HEK293 (cell line): Measurements from ENCODE around the gene EPHA2.

Source experiments
- CTCF ChIA-PET: fragments of 350-600 bp; formaldehyde crosslinking; extraction: SDS; loops from one replicate; lab custom pipeline; 2021; ENCODE audit warnings: antibody characterized with exemption; lab: Yijun Ruan, JAX
- POLR2A ChIA-PET: fragments of 300-600 bp; formaldehyde crosslinking; extraction: SDS; loops from one replicate; lab custom pipeline; 2020; ENCODE audit warnings: antibody characterized with exemption, inconsistent platforms; lab: Yijun Ruan, JAX
- H3K27ac ChIP-seq: fragments of 200-500 bp; sonication (Bioruptor generic); 2 replicates; pipeline ENCODE4 v1.5.1; 2014; ENCODE audit warnings: low read depth, low read length, control low read depth, inconsistent platforms; ENCODE audit errors: extremely low read depth
- H3K36me3 ChIP-seq, 2 experiments: fragments of 200-500 bp in 1 of 2; sonication (Bioruptor generic) in 1 of 2; 1 replicate in 1 of 2; 2 replicates in 1 of 2; pipeline ENCODE4 v1.5.1; 2014 to 2017; ENCODE audit warnings: inconsistent platforms in 2 of 2, low read length in 2 of 2; ENCODE audit not compliant: control insufficient read depth in 2 of 2, insufficient read depth in 1 of 2
- H3K4me1 ChIP-seq: fragments of 200-500 bp; sonication (Bioruptor generic); 2 replicates; pipeline ENCODE4 v1.5.1; 2014; ENCODE audit warnings: mild to moderate bottlenecking, low read length, inconsistent platforms; ENCODE audit not compliant: control insufficient read depth, insufficient read depth
- H3K4me3 ChIP-seq: 2 replicates; pipeline ENCODE4 v1.5.1; 2011; ENCODE audit warnings: low read depth, mild to moderate bottlenecking, control low read depth, low read length, moderate library complexity
- H3K9me3 ChIP-seq: fragments of 200-500 bp; sonication (Bioruptor generic); 2 replicates; pipeline ENCODE4 v1.5.1; 2014; ENCODE audit warnings: low read depth, low read length, inconsistent platforms; ENCODE audit not compliant: control insufficient read depth, insufficient read depth
- CTCF ChIP-seq: fragments of 450-650 bp; formaldehyde crosslinking; IDR thresholded peaks from 2 replicates; pipeline ENCODE4 v1.5.1; 2016; ENCODE audit warnings: missing biosample characterization, missing genetic modification characterization
- IKZF3 ChIP-seq: fragments of 450-650 bp; IDR thresholded peaks from 2 replicates; pipeline ENCODE4 v1.5.0; 2018; ENCODE audit warnings: missing biosample characterization, mild to moderate bottlenecking, missing genetic modification characterization, moderate library complexity
- KLF10 ChIP-seq: fragments of 450-650 bp; IDR thresholded peaks from 2 replicates; pipeline ENCODE4 v1.5.1; 2018; ENCODE audit warnings: missing biosample characterization, mild to moderate bottlenecking, missing genetic modification characterization
- KLF16 ChIP-seq: fragments of 450-650 bp; formaldehyde crosslinking; IDR thresholded peaks from 2 replicates; pipeline ENCODE4 v1.5.1; 2017; ENCODE audit warnings: missing biosample characterization, missing genetic modification characterization
- KLF17 ChIP-seq: fragments of 450-650 bp; formaldehyde crosslinking; IDR thresholded peaks from 2 replicates; pipeline ENCODE4 v1.5.1; 2016; ENCODE audit warnings: missing biosample characterization, missing genetic modification characterization
- PATZ1 ChIP-seq: fragments of 450-650 bp; formaldehyde crosslinking; IDR thresholded peaks from 2 replicates; pipeline ENCODE4 v1.5.1; 2016; ENCODE audit warnings: missing biosample characterization, missing genetic modification characterization
- ZBTB8A ChIP-seq: fragments of 450-650 bp; formaldehyde crosslinking; IDR thresholded peaks from 2 replicates; pipeline ENCODE4 v1.5.1; 2016; ENCODE audit warnings: missing biosample characterization, missing genetic modification characterization
- ZIC2 ChIP-seq: fragments of 450-650 bp; formaldehyde crosslinking; IDR thresholded peaks from 2 replicates; pipeline ENCODE4 v1.5.1; 2016; ENCODE audit warnings: missing biosample characterization, missing genetic modification characterization
- ZNF10 ChIP-seq: fragments of 450-650 bp; formaldehyde crosslinking; IDR thresholded peaks from 2 replicates; pipeline ENCODE4 v1.5.1; 2017; ENCODE audit warnings: missing biosample characterization, missing genetic modification characterization
- ZNF214 ChIP-seq: fragments of 450-650 bp; formaldehyde crosslinking; IDR thresholded peaks from 2 replicates; pipeline ENCODE4 v1.5.1; 2017; ENCODE audit warnings: missing biosample characterization, mild to moderate bottlenecking, missing genetic modification characterization, borderline replicate concordance
- ZNF223 ChIP-seq: fragments of 450-650 bp; formaldehyde crosslinking; IDR thresholded peaks from 2 replicates; pipeline ENCODE4 v1.5.1; 2016; ENCODE audit warnings: missing biosample characterization, missing genetic modification characterization
- ZNF266 ChIP-seq: fragments of 450-650 bp; formaldehyde crosslinking; IDR thresholded peaks from 2 replicates; pipeline ENCODE4 v1.5.1; 2016; ENCODE audit warnings: missing biosample characterization, missing genetic modification characterization, low read depth
- ZNF341 ChIP-seq: fragments of 450-650 bp; formaldehyde crosslinking; IDR thresholded peaks from 2 replicates; pipeline ENCODE4; 2016; ENCODE audit warnings: low read depth, missing biosample characterization, missing genetic modification characterization
- ZNF449 ChIP-seq: fragments of 450-650 bp; formaldehyde crosslinking; IDR thresholded peaks from 2 replicates; pipeline ENCODE4 v1.5.1; 2017; ENCODE audit warnings: missing biosample characterization, mild to moderate bottlenecking, missing genetic modification characterization, moderate library complexity
- ZNF501 ChIP-seq: fragments of 450-650 bp; formaldehyde crosslinking; IDR thresholded peaks from 2 replicates; pipeline ENCODE4 v1.5.1; 2016; ENCODE audit warnings: missing biosample characterization, missing genetic modification characterization
- ZNF600 ChIP-seq: fragments of 450-650 bp; formaldehyde crosslinking; IDR thresholded peaks from 2 replicates; pipeline ENCODE4 v1.5.1; 2016; ENCODE audit warnings: missing biosample characterization, missing genetic modification characterization
- ZNF610 ChIP-seq: fragments of 450-650 bp; formaldehyde crosslinking; IDR thresholded peaks from 2 replicates; pipeline ENCODE4 v1.5.1; 2016; ENCODE audit warnings: missing biosample characterization, missing genetic modification characterization, borderline replicate concordance
- ZNF624 ChIP-seq: fragments of 450-650 bp; formaldehyde crosslinking; IDR thresholded peaks from 2 replicates; pipeline ENCODE4 v1.5.1; 2017; ENCODE audit warnings: missing biosample characterization, missing genetic modification characterization
- ZNF629 ChIP-seq: fragments of 450-650 bp; formaldehyde crosslinking; IDR thresholded peaks from 2 replicates; pipeline ENCODE4 v1.5.1; 2017; ENCODE audit warnings: missing biosample characterization, missing genetic modification characterization
- ZNF639 ChIP-seq: fragments of 450-650 bp; formaldehyde crosslinking; IDR thresholded peaks from 2 replicates; pipeline ENCODE4 v1.5.1; 2016; ENCODE audit warnings: missing biosample characterization, missing genetic modification characterization
- ZNF660 ChIP-seq: fragments of 450-650 bp; IDR thresholded peaks from 2 replicates; pipeline ENCODE4 v1.5.1; 2018; ENCODE audit warnings: missing biosample characterization, mild to moderate bottlenecking, missing genetic modification characterization
- ZNF747 ChIP-seq: fragments of 450-650 bp; formaldehyde crosslinking; IDR thresholded peaks from 2 replicates; pipeline ENCODE4 v1.5.1; 2016; ENCODE audit warnings: missing biosample characterization, missing genetic modification characterization
- ZNF843 ChIP-seq: fragments of 450-650 bp; formaldehyde crosslinking; IDR thresholded peaks from 2 replicates; pipeline ENCODE4 v1.5.1; 2016; ENCODE audit warnings: missing biosample characterization, missing genetic modification characterization
- ZSCAN23 ChIP-seq: fragments of 450-650 bp; formaldehyde crosslinking; IDR thresholded peaks from 2 replicates; pipeline ENCODE4 v1.5.1; 2016; ENCODE audit warnings: missing biosample characterization, missing genetic modification characterization

Gene EPHA2

GRCh38 chr1:16125483-16125882 is 30.4 kb downstream of the EPHA2 start (continued):
- TF ChIP-seq KLF17 (tag by site-specific recombination) = no peak
- no peak for TF ChIP-seq ZNF223 (tag by site-specific recombination)
- no peak for TF ChIP-seq ZNF843 (tag by site-specific recombination)
- TF ChIP-seq KLF10 (tag by site-specific recombination) = no peak
- TF ChIP-seq ZNF629 (tag by site-specific recombination) = 0 out of 2 replicates have a peak, but pooled peaks have one; percentile 22
- 0 out of 2 replicates have a peak, but pooled peaks have one; percentile 4 for TF ChIP-seq ZBTB8A (tag by site-specific recombination)

- Histone ChIP-seq H3K4me1 (peaks cover 6% of the 10 kb centered on the region), H3K27ac (no peak overlapping the region), H3K9me3 (no peaks in the 10 kb centered on the region)
- POLR2A ChIA-PET = no interaction called here
- TF ChIP-seq ZNF610 (tag by site-specific recombination) = no peak
- 0 out of 2 replicates have a peak, but pooled peaks have one; percentile 14 for TF ChIP-seq ZNF341 (tag by site-specific recombination)
- TF ChIP-seq ZSCAN23 (tag by site-specific recombination) = no peak
- TF ChIP-seq KLF16 (tag by site-specific recombination) = no peak
- TF ChIP-seq ZIC2 = peak; percentile 74
- 0 out of 2 replicates have a peak, but pooled peaks have one; percentile 3 for TF ChIP-seq ZNF600 (tag by site-specific recombination)
- TF ChIP-seq CTCF (tag by site-specific recombination) = no peak
- TF ChIP-seq, all 188 proteins: peak for 3
- H3K36me3 ChIP-seq = peaks cover 0 to 57% of the 10 kb centered on the region in 2 experiments; a peak in 1 of 3 replicates
- H3K4me3 ChIP-seq = no peak overlapping the region
- CTCF ChIA-PET = interaction anchor here (0.7 to 1.2 kb wide), 3 partner anchors 42 to 383 kb away, joined by 4 read pairs; no protein-coding TSS in a partner anchor
Observed at GRCh38 chr1:16125088-16125470, 30.8 kb downstream of the EPHA2 start.

GRCh38 chr1:16124377-16125087 is 31.3 kb downstream of the EPHA2 start:
- CTCF ChIA-PET = interaction anchor here (0.8 kb wide), 1 partner anchor 383 kb away, joined by 4 read pairs; no protein-coding TSS in a partner anchor
- Histone ChIP-seq H3K4me3 (no peak overlapping the region), H3K27ac (no peak overlapping the region; the same call in 1 of the 2 replicates), H3K4me1 (peaks cover 6% of the 10 kb centered on the region), H3K36me3 (peaks cover 0 to 52% of the 10 kb centered on the region in 2 experiments; a peak in 1 of 3 replicates), H3K9me3 (no peaks in the 10 kb centered on the region)
- POLR2A ChIA-PET = no interaction called here
- TF ChIP-seq ZNF501 (tag by site-specific recombination) (no peak), ZNF747 (no peak), ZNF639 (tag by site-specific recombination) (peak; percentile 16; the same call in 1 of the 2 replicates), KLF10 (tag by site-specific recombination) (0 out of 2 replicates have a peak, but pooled peaks have one; percentile 31), ZNF660 (tag by site-specific recombination) (peak; percentile 54; the same call in 1 of the 2 replicates), ZNF600 (tag by site-specific recombination) (peak; percentile 64; the same call in 1 of the 2 replicates), ZNF10 (tag by site-specific recombination) (no peak), ZNF449 (tag by site-specific recombination) (peak; percentile 76), ZNF266 (tag by site-specific recombination) (no peak), ZNF624 (tag by site-specific recombination) (0 out of 2 replicates have a peak, but pooled peaks have one; percentile 36), IKZF3 (tag by site-specific recombination) (peak; percentile 71), ZNF214 (tag by site-specific recombination) (no peak), PATZ1 (tag by site-specific recombination) (peak; percentile 57; the same call in 1 of the 2 replicates)
